ENCODE measurements around the gene PTPN14. TPM values are rescaled to one million over a fixed set of nuclear protein-coding genes. Genes with fewer than 3 reads are reported as not detected.

Gene PTPN14
- total and polyA plus RNA-seq, 2 of the 8 experiments (the other 6 are each of a cell fraction or from before 2014, with no cell fraction given): 14.4 to 93.6 TPM

DNA sequence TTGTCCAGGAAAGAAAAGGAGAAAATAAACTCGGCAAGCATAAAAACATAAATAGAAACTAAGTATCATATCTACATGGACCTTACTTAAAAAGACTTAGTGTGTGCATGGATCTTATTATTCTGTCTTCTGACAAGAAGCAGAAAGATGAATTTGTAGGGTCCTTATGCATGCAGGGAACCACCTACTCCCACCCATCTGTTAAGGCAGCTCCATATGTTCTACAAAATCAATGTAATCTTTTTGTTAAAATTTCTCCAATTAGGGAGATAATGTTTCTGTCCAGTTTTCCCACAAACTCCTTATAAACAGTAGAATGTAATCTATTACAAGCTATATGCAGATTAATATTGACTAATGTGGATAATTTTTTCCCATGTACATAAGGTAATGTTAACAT, 13.9 kb upstream of the PTPN14 start:
- Histone ChIP-seq H3K79me2 (ENCODE audit: control insufficient read depth in 1 of 2, insufficient read depth in 2 of 2, low read length in 2 of 2) (no peaks in the 10 kb centered on the region), H4K20me1 (replicated peaks in 1 of 2; ENCODE audit: control insufficient read depth in 1 of 2, insufficient read depth in 2 of 2, low read length in 2 of 2) (no peaks in the 10 kb centered on the region), H4K91ac (replicated peaks; ENCODE audit: insufficient read length, low read length) (no peak overlapping the region), H4K8ac (ENCODE audit: extremely low read depth, insufficient read depth, low read length) (no peak overlapping the region), H3K79me1 (ENCODE audit: low read depth, low read length) (no peaks in the 10 kb centered on the region), H3K4me3 (ENCODE audit: extremely low read depth in 1 of 4, insufficient read depth in 2 of 4, low read depth in 3 of 4, low read length in 4 of 4) (no peak overlapping the region), H2AFZ (ENCODE audit: low read length) (no peak overlapping the region), H3K4ac (replicated peaks; ENCODE audit: insufficient read length, low read depth, low read length) (no peak overlapping the region), H3K23ac (ENCODE audit: insufficient read length) (no peak overlapping the region), H2BK5ac (ENCODE audit: low read depth, low read length) (no peak overlapping the region), H3K4me2 (ENCODE audit: insufficient read depth in 1 of 2, low read depth in 2 of 2, low read length in 2 of 2) (no peak overlapping the region), H2BK15ac (ENCODE audit: low read length) (no peak overlapping the region), H2AK5ac (ENCODE audit: low read depth, low read length) (no peak overlapping the region), H3K27ac (ENCODE audit: low read depth, low read length) (no peak overlapping the region), H3K56ac (replicated peaks; ENCODE audit: insufficient read length, low read depth, low read length) (no peak overlapping the region), H3K9me3 (ENCODE audit: insufficient read depth in 2 of 2, low read depth in 1 of 2, low read length in 1 of 2) (0 out of 4 replicates have a peak, but pooled peaks cover 0 to 2% of the 10 kb centered on the region in 2 experiments), H2BK12ac (ENCODE audit: low read depth, low read length) (no peak overlapping the region), H3K27me3 (replicated peaks in 1 of 4; ENCODE audit: control insufficient read depth in 3 of 4, extremely low read depth in 1 of 4, insufficient read depth in 3 of 4, low read length in 3 of 4) (no peaks in the 10 kb centered on the region), H2BK120ac (replicated peaks; ENCODE audit: low read depth, low read length) (no peak overlapping the region), H3K14ac (ENCODE audit: insufficient read length) (no peak overlapping the region), H4K5ac (ENCODE audit: insufficient read length, low read depth, low read length) (no peak overlapping the region), H3K18ac (ENCODE audit: extremely low read depth, low read length) (no peak overlapping the region), H3K4me1 (replicated peaks in 1 of 4; ENCODE audit: control insufficient read depth in 3 of 4, insufficient read depth in 4 of 4, low read length in 3 of 4) (no peaks in the 10 kb centered on the region), H2BK20ac (ENCODE audit: low read length) (no peak overlapping the region), H3K36me3 (ENCODE audit: control insufficient read depth in 2 of 4, insufficient read depth in 4 of 4, low read length in 3 of 4) (no peaks in the 10 kb centered on the region), H3K9ac (replicated peaks in 1 of 4; ENCODE audit: extremely low read depth in 1 of 4, low read depth in 3 of 4, low read length in 3 of 4) (no peak overlapping the region), H3K23me2 (ENCODE audit: low read depth, low read length) (no peaks in the 10 kb centered on the region)
- no peak for DNase-seq (ENCODE audit: low read depth in 1 of 2, low spot score in 2 of 2)
- CTCF ChIA-PET (ENCODE audit: partially characterized antibody): interaction anchor here (0.6 to 3.0 kb wide), 8 partner anchors 13 to 587 kb away, joined by 3 to 17 read pairs (median 3); no protein-coding TSS in a partner anchor
- WGBS, 2 experiments (ENCODE audit: extremely low coverage in 1 of 2, insufficient coverage in 1 of 2, insufficient read length in 1 of 2, insufficient replicate concordance in 2 of 2, low coverage in 1 of 2, low lambda C conversion rate in 2 of 2, missing lambda C conversion rate in 1 of 2): 100% methylated on average over 1 of the region's 1 CpG; no CpG with 5 or more reads in 1 of the 2 experiments
- POLR2A ChIA-PET (ENCODE audit: partially characterized antibody): interaction anchor here (0.6 to 10.3 kb wide), 3 partner anchors 14 to 18 kb away, joined by 3 to 70 read pairs (median 3); partner anchors contain the start of gene PTPN14
- no peak for FAIRE-seq
- TF ChIP-seq, protein P1, sequence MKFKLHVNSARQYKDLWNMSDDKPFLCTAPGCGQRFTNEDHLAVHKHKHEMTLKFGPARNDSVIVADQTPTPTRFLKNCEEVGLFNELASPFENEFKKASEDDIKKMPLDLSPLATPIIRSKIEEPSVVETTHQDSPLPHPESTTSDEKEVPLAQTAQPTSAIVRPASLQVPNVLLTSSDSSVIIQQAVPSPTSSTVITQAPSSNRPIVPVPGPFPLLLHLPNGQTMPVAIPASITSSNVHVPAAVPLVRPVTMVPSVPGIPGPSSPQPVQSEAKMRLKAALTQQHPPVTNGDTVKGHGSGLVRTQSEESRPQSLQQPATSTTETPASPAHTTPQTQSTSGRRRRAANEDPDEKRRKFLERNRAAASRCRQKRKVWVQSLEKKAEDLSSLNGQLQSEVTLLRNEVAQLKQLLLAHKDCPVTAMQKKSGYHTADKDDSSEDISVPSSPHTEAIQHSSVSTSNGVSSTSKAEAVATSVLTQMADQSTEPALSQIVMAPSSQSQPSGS (IDR thresholded peaks at IDR 0.05; ENCODE audit: low read length): no peak
- TF ChIP-seq HDAC6 (IDR thresholded peaks at IDR 0.05; ENCODE audit: low read depth, low read length): no peak
- TF ChIP-seq, protein P2, sequence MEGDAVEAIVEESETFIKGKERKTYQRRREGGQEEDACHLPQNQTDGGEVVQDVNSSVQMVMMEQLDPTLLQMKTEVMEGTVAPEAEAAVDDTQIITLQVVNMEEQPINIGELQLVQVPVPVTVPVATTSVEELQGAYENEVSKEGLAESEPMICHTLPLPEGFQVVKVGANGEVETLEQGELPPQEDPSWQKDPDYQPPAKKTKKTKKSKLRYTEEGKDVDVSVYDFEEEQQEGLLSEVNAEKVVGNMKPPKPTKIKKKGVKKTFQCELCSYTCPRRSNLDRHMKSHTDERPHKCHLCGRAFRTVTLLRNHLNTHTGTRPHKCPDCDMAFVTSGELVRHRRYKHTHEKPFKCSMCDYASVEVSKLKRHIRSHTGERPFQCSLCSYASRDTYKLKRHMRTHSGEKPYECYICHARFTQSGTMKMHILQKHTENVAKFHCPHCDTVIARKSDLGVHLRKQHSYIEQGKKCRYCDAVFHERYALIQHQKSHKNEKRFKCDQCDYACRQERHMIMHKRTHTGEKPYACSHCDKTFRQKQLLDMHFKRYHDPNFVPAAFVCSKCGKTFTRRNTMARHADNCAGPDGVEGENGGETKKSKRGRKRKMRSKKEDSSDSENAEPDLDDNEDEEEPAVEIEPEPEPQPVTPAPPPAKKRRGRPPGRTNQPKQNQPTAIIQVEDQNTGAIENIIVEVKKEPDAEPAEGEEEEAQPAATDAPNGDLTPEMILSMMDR (IDR thresholded peaks at IDR 0.05; ENCODE audit: control extremely low read depth in 1 of 3, insufficient read depth in 1 of 3, low read depth in 1 of 3, low read length in 3 of 3): no peak
- TF ChIP-seq NANOG (IDR thresholded peaks at IDR 0.05; ENCODE audit: insufficient read depth, low read depth, low read length, poor library complexity, severe bottlenecking): no peak
- no peak for TF ChIP-seq SP1 (IDR thresholded peaks at IDR 0.05; ENCODE audit: low read depth, low read length)
- no peak for TF ChIP-seq RFX5 (IDR thresholded peaks at IDR 0.05; ENCODE audit: borderline replicate concordance, low read depth, low read length)
- TF ChIP-seq RNF2 (IDR thresholded peaks at IDR 0.05; ENCODE audit: borderline replicate concordance, low read depth, low read length, missing control alignments, poor library complexity, severe bottlenecking): no peak
- TF ChIP-seq TEAD4 (IDR thresholded peaks at IDR 0.05; ENCODE audit: low read depth, low read length): no peak
